Stomach smooth muscle (tissue), 2 donors: ENCODE data around the gene LGSN.
A peak's percentile ranks its signal among the peaks of the same experiment; 100 is the strongest.
"Not testable (repeated sequence)": the region's sequence is repeated elsewhere in the genome, so short reads cannot be mapped to it uniquely, and the experiment has no call there.

Experiments used
- H3K27ac ChIP-seq: one replicate; pipeline ENCODE4 v1.7.0; 2013; ENCODE audit warnings: mild to moderate bottlenecking, low read length, inconsistent platforms
- H3K27me3 ChIP-seq, 2 donors: one replicate each; pipeline ENCODE4 v1.7.0; 2013; ENCODE audit warnings: low read length in 2 of 2; ENCODE audit not compliant: insufficient read depth in 2 of 2, control insufficient read depth in 1 of 2
- H3K36me3 ChIP-seq, 2 donors: one replicate each; pipeline ENCODE4 v1.7.0; 2013; ENCODE audit warnings: low read length in 2 of 2; ENCODE audit not compliant: control insufficient read depth in 2 of 2, insufficient read depth in 2 of 2
- H3K4me1 ChIP-seq: one replicate; pipeline ENCODE4 v1.7.0; 2013; ENCODE audit warnings: low read length; ENCODE audit not compliant: control insufficient read depth, insufficient read depth
- H3K4me3 ChIP-seq, 2 donors: one replicate each; pipeline ENCODE4 v1.7.0; 2013; ENCODE audit warnings: low read length in 2 of 2
- H3K9ac ChIP-seq, 2 donors: one replicate each; pipeline ENCODE4 v1.7.0; 2013; ENCODE audit warnings: low read length in 2 of 2, mild to moderate bottlenecking in 1 of 2
- H3K9me3 ChIP-seq, 2 donors: one replicate each; pipeline ENCODE4 v1.7.0; 2013; ENCODE audit warnings: low read length in 2 of 2; ENCODE audit not compliant: control insufficient read depth in 2 of 2
- donor health status: healthy.
- donor health status: Pancreatic carcinoma.

The LGSN gene, protein sequence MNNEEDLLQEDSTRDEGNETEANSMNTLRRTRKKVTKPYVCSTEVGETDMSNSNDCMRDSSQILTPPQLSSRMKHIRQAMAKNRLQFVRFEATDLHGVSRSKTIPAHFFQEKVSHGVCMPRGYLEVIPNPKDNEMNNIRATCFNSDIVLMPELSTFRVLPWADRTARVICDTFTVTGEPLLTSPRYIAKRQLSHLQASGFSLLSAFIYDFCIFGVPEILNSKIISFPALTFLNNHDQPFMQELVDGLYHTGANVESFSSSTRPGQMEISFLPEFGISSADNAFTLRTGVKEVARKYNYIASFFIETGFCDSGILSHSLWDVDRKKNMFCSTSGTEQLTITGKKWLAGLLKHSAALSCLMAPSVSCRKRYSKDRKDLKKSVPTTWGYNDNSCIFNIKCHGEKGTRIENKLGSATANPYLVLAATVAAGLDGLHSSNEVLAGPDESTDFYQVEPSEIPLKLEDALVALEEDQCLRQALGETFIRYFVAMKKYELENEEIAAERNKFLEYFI

GRCh38 chr6:63319939-63320338, at the start of gene LGSN:
Gene LGSN, minus strand, starts transcription at chr6:63319983. Its CDS starts 40 bp downstream, at chr6:63319943.
- Histone ChIP-seq H3K27me3 (no peaks in the 10 kb centered on the region), H3K4me3 (no peak within 1 kb of the TSS)

GRCh38 chr6:63368347-63368746, 48.6 kb upstream of the LGSN start:
- Histone ChIP-seq H3K27ac (no peak overlapping the region), H3K9me3 (no peaks in the 10 kb centered on the region), H3K36me3 (no peaks in the 10 kb centered on the region), H3K27me3 (no peaks in the 10 kb centered on the region), H3K4me1 (no peaks in the 10 kb centered on the region), H3K4me3 (no peak overlapping the region), H3K9ac (no peak overlapping the region)

More at GRCh38 chr6:63319939-63320338, at the start of gene LGSN:
- Histone ChIP-seq H3K27ac (no peak within 1 kb of the TSS), H3K36me3 (no peaks in the 10 kb centered on the region), H3K9ac (no peak within 1 kb of the TSS), H3K9me3 (no peaks in the 10 kb centered on the region), H3K4me1 (no peaks in the 10 kb centered on the region)

DNA sequence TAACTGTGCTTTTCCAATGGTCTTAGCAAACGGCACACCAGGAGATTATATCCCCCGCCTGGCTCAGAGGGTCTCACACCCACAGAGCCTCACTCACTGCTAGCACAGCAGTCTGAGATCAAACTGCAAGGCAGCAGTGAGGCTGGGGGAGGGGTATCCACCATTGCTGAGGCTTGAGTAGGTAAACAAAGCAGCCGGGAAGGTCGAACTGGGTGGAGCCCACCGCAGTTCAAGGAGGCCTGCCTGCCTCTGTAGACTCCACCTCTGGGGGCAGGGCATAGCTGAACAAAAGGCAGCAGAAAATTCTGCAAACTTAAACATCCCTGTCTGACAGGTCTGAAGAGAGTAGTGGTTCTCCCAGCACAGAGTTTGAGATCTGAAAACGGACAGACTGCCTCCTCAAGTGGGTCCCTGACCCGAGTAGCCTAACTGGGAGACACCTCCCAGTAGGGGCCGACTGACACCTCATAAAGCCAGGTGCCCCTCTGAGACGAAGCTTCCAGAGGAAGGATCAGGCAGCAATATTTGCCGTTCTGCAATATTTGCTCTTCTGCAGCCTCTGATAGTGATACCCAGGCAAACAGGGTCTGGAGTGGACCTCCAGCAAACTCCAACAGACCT, 42.8 kb upstream of the LGSN start:
- not testable (repeated sequence) for H3K4me3 ChIP-seq, H3K4me1 ChIP-seq, H3K27me3 ChIP-seq, H3K9ac ChIP-seq, H3K9me3 ChIP-seq, H3K36me3 ChIP-seq, H3K27ac ChIP-seq

- H3K36me3 ChIP-seq, H3K4me1 ChIP-seq, H3K9me3 ChIP-seq, H3K27ac ChIP-seq, H3K27me3 ChIP-seq, H3K4me3 ChIP-seq, H3K9ac ChIP-seq: not testable (repeated sequence)
These were observed 37.6 kb upstream of the LGSN start for GRCh38 chr6:63357384-63357783.

GRCh38 chr6:63355632-63356031, 35.8 kb upstream of the LGSN start:
- no peaks in the 10 kb centered on the region for H3K36me3 ChIP-seq
- H3K9ac ChIP-seq: no peak overlapping the region
- no peaks in the 10 kb centered on the region for H3K4me1 ChIP-seq
- no peak overlapping the region for H3K27ac ChIP-seq
- H3K9me3 ChIP-seq: no peaks in the 10 kb centered on the region
- no peaks in the 10 kb centered on the region for H3K27me3 ChIP-seq
- H3K4me3 ChIP-seq: no peak overlapping the region

GRCh38 chr6:63353286-63353630, 33.5 kb upstream of the LGSN start:
- Histone ChIP-seq H3K36me3 (no peaks in the 10 kb centered on the region), H3K9me3 (no peaks in the 10 kb centered on the region), H3K27ac (no peak overlapping the region), H3K9ac (no peak overlapping the region), H3K4me3 (peak overlapping the region in 1 of 2 donors; percentile 23), H3K4me1 (no peaks in the 10 kb centered on the region), H3K27me3 (no peaks in the 10 kb centered on the region)

GRCh38 chr6:63352544-63353285, 32.9 kb upstream of the LGSN start:
- Histone ChIP-seq H3K9me3 (no peaks in the 10 kb centered on the region), H3K27ac (no peak overlapping the region), H3K27me3 (no peaks in the 10 kb centered on the region), H3K9ac (no peak overlapping the region), H3K4me3 (peak overlapping the region; percentile 19 to 23), H3K4me1 (no peaks in the 10 kb centered on the region), H3K36me3 (no peaks in the 10 kb centered on the region)

- Histone ChIP-seq H3K4me1 (no peaks in the 10 kb centered on the region), H3K27ac (no peak overlapping the region), H3K36me3 (no peaks in the 10 kb centered on the region), H3K4me3 (no peak overlapping the region), H3K9ac (no peak overlapping the region), H3K9me3 (no peaks in the 10 kb centered on the region), H3K27me3 (no peaks in the 10 kb centered on the region)
These were observed 32.3 kb upstream of the LGSN start for GRCh38 chr6:63352069-63352543.

DNA sequence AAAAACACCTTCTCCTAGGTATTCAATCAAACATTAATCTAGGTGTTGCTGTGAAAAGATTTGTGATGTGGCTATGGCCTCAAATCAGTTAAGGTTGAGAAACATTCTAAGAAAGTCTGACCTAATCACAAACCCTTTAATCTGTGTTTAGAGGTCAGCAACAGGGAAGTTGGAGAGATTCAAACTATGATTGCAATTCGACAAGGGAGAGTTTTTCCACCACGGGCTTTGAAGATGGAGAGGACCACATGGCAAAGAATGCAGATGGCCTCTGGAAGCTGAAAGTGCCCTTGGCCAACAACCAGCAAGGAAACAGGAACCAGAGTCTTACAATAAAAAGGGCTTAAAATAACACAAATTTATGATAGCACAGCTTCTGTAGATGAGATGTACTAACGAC, 29.6 kb upstream of the LGSN start:
- no peaks in the 10 kb centered on the region for H3K27me3 ChIP-seq
- H3K27ac ChIP-seq: no peak overlapping the region

GRCh38 chr6:63348836-63349235, 29.1 kb upstream of the LGSN start:
- Histone ChIP-seq H3K27ac (no peak overlapping the region), H3K4me1 (no peaks in the 10 kb centered on the region), H3K27me3 (no peaks in the 10 kb centered on the region)

More for the DNA sequence above, 29.6 kb upstream of the LGSN start:
- Histone ChIP-seq H3K4me3 (no peak overlapping the region), H3K9ac (no peak overlapping the region), H3K36me3 (no peaks in the 10 kb centered on the region), H3K9me3 (no peaks in the 10 kb centered on the region), H3K4me1 (no peaks in the 10 kb centered on the region)

More at GRCh38 chr6:63348836-63349235, 29.1 kb upstream of the LGSN start:
- Histone ChIP-seq H3K9ac (no peak overlapping the region), H3K4me3 (no peak overlapping the region), H3K9me3 (no peaks in the 10 kb centered on the region), H3K36me3 (no peaks in the 10 kb centered on the region)
